ENCODE results near the gene PLAGL2. TPM values are rescaled to one million over a fixed set of nuclear protein-coding genes. Genes with fewer than 3 reads are reported as not detected.

Gene PLAGL2
- total RNA-seq, 1 experiment from 2014 or later, result 44.4 TPM

DNA sequence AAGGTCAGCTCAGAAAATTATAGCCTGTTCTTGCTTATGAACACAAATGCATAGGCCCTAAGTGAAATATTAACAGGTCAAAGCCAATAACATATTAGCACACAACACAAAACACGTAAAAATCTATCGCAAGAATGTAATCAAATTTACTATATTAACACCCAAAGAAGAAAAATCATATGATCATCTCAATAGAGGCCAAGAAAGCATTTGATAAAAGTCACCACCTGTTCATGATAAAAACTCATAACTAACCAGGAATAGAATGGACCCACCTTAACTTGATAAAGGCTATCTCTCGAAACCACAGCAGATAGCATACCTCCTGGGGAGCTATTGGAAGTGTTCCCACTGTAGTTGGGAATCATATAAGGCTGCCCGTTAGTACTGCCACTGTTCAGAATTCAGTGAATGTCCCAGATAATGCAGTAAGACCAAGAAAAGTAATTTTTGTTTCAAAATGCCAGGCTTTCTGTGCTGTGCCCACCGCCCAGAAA, 21.8 kb upstream of the PLAGL2 start:
- Histone ChIP-seq H3K79me2 (ENCODE audit: insufficient read depth, low read length) (no peaks in the 10 kb centered on the region), H3K23me2 (ENCODE audit: insufficient read length, low read depth, low read length, poor library complexity, severe bottlenecking) (no peaks in the 10 kb centered on the region), H3K27me3 (ENCODE audit: insufficient read depth, low read length) (no peaks in the 10 kb centered on the region), H2BK120ac (ENCODE audit: low read depth, low read length, poor library complexity, severe bottlenecking) (no peak overlapping the region), H2BK15ac (ENCODE audit: low read depth, low read length) (no peak overlapping the region), H3K4me2 (ENCODE audit: insufficient read depth, insufficient read length, low read length) (no peak overlapping the region), H2BK12ac (ENCODE audit: insufficient read length, low read depth, low read length) (no peak overlapping the region), H2BK20ac (ENCODE audit: low read depth, low read length, poor library complexity, severe bottlenecking) (no peak overlapping the region), H2BK5ac (ENCODE audit: insufficient read length, low read length) (no peak overlapping the region), H4K20me1 (ENCODE audit: control insufficient read depth, insufficient read depth, insufficient read length) (no peaks in the 10 kb centered on the region), H3K4me1 (ENCODE audit: insufficient read depth, low read length) (no peaks in the 10 kb centered on the region), H3K18ac (ENCODE audit: insufficient read length, low read depth, low read length) (no peak overlapping the region), H3K79me1 (ENCODE audit: insufficient read depth, low read depth, low read length, poor library complexity, severe bottlenecking) (no peaks in the 10 kb centered on the region), H3K56ac (ENCODE audit: insufficient read length, low read depth, low read length) (no peak overlapping the region), H3K23ac (ENCODE audit: insufficient read length, low read depth, low read length) (no peak overlapping the region), H4K8ac (replicated peaks; ENCODE audit: insufficient read length, low read depth, low read length) (no peak overlapping the region), H3K14ac (ENCODE audit: insufficient read depth, low read length) (no peak overlapping the region), H3K9ac (ENCODE audit: extremely low read depth, insufficient read length, low read length) (no peak overlapping the region), H4K5ac (ENCODE audit: insufficient read length, low read depth, low read length) (no peak overlapping the region), H3K4ac (ENCODE audit: low read depth, low read length) (no peak overlapping the region), H2AK5ac (ENCODE audit: insufficient read length, low read length) (no peak overlapping the region), H2AFZ (ENCODE audit: low read length) (no peak overlapping the region), H3K9me3 (ENCODE audit: control insufficient read depth, low read depth, low read length) (no peaks in the 10 kb centered on the region), H3K27ac (ENCODE audit: insufficient read length, low read depth, low read length) (no peak overlapping the region), H4K91ac (ENCODE audit: insufficient read length, low read depth, low read length) (no peak overlapping the region), H3T11ph (ENCODE audit: low read length) (no peak overlapping the region)
- 100% methylated on average over 2 of the region's 5 CpGs for WGBS (ENCODE audit: extremely low coverage, insufficient read length, low lambda C conversion rate)
- Mint-ChIP-seq H3K27me3 (ENCODE audit: low read depth) (no peaks in the 10 kb centered on the region; the same call in 1 of the 2 replicates), H3K4me1 (no peaks in the 10 kb centered on the region), H3K27ac (no peak overlapping the region), H3K4me3 (no peak overlapping the region), H3K9me3 (no peaks in the 10 kb centered on the region), H3K36me3 (ENCODE audit: insufficient read depth in 1 of 3, low read depth in 3 of 3) (peaks cover 34 to 63% (median 58%) of the 10 kb centered on the region in 3 experiments; a peak in 6 of 7 replicates)
- DNase-seq, result no peak
- TF ChIP-seq, protein P1, sequence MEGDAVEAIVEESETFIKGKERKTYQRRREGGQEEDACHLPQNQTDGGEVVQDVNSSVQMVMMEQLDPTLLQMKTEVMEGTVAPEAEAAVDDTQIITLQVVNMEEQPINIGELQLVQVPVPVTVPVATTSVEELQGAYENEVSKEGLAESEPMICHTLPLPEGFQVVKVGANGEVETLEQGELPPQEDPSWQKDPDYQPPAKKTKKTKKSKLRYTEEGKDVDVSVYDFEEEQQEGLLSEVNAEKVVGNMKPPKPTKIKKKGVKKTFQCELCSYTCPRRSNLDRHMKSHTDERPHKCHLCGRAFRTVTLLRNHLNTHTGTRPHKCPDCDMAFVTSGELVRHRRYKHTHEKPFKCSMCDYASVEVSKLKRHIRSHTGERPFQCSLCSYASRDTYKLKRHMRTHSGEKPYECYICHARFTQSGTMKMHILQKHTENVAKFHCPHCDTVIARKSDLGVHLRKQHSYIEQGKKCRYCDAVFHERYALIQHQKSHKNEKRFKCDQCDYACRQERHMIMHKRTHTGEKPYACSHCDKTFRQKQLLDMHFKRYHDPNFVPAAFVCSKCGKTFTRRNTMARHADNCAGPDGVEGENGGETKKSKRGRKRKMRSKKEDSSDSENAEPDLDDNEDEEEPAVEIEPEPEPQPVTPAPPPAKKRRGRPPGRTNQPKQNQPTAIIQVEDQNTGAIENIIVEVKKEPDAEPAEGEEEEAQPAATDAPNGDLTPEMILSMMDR (conservative IDR thresholded peaks at IDR 0.05), result no peak

Data from H9 (cell line).